Activated T-cell treated with anti-CD3 and anti-CD28 coated beads, Interleukin-2, amount 50 U/mL, for 1 hour (primary cell): ENCODE data around the gene TACO1.

Experiments
- DNase-seq: peaks from one replicate; pipeline ENCODE4 v3.0.0-alpha.2; 2020

Gene TACO1

DNA sequence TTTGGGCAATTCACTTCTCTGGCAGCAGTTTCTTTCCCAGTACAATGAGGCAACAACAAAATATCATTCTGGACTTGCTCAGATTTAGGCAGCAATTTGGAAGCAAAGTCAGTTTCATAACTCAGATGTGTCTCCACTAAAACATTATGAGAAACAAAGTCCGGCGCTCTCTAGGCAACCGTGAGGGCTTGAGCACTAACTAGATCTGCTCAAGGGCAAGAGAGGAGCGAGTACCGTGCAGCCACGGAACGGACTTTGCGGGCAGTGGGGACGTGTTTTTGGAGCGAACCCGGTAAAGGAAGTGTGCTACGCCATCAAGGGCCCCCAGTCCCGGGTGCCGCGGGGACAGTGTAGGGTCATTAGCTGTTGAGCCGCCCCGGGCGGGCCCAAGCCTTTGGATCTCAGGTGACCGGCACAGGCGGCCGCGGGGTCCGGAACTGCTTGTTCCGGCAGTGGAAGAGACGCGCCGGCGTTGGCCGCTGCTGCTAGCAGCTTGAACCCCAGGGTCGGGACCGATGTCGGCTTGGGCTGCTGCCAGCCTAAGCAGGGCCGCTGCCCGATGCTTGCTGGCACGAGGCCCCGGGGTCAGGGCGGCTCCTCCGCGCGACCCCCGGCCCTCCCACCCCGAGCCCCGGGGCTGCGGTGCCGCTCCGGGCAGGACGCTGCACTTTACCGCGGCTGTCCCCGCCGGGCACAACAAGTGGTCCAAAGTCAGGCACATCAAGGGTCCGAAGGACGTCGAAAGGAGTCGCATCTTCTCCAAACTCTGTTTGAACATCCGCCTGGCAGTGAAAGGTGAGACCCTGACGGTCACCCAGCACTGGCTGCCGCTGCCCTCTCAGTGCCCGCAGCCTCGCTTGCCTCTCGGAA, at the start of gene TACO1:
Gene TACO1 (plus strand): TSS at position 327 of the 870 bp plus-strand sequence. CDS start 189 bp downstream, at position 516.
- DNase-seq, result peak; percentile 83

- DNase-seq, result no peak
These were observed 48.5 kb upstream of the TACO1 start for GRCh38 chr17:63552211-63552610.

DNA sequence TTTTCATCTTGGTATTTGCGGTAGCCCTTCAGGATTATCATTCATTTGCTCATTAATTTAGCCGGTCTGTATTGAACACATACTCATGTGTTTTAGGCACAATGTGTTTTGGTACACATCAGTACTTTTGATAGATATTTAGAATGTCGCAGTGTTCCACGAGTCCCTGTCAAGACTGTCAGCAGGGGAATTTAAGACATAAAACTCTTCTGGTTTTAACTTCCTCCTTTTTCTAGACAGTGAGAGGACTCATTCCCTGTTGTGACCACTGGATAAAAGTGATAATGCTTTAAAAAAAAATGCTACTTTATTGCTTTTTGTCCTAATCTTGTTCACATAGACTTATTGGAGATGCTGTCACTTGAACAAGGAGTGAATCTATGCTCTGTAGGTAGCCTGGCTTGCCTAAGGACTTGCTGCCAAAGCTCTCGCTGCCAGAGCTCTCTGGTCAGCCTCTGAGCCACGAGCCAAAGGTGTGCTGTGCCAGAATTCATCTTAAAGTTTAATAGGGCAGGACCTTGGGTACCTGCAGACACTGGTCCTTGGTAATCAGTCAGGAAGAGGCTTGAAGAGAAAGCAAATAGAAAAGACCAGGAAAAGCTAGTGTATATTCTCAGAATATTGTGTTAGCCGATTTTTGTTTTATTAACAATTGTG, 45.1 kb upstream of the TACO1 start:
- peak; percentile 7 for DNase-seq

DNA sequence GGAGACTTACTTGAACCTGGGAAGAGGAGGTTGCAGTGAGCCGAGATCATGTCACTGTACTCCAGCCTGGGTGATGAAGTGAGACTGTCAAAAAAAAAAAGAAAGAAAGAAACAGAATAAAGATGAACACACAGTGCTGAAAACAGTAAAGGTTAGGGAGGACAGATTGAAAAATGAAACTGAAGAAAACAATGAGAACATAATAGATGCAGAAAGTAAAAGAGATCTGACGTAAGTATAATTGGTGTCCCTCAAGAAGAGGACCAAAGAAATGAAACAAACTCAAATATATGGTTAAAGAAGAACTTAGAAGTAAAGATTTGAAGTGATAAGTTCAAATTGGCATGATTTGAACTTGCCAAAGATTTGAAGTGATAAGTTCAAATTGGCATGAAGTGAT, 43.3 kb upstream of the TACO1 start:
- DNase-seq, result no peak

DNA sequence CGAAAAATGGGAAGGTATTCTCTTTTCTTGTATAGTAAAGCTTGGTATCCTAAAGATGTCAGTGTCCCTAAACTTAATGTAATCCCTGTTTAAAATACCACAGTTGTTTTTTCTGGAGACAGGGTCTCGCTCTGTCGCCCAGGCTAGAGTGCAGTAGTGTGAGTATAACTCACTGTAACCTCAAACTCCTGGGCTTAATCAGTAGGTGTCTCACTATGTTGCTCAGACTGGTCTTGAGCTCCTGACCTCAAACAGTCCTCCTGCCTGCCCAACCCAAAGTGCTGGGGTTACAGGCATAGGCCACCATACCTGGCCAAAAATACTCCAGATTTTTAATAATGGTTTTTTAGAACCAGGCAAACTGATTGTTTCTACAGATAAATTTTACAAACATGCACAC, 42.3 kb upstream of the TACO1 start:
- no peak for DNase-seq

GRCh38 chr17:63561819-63562218, 38.9 kb upstream of the TACO1 start:
- DNase-seq, result no peak

GRCh38 chr17:63563339-63563738, 37.4 kb upstream of the TACO1 start:
- no peak for DNase-seq

DNA sequence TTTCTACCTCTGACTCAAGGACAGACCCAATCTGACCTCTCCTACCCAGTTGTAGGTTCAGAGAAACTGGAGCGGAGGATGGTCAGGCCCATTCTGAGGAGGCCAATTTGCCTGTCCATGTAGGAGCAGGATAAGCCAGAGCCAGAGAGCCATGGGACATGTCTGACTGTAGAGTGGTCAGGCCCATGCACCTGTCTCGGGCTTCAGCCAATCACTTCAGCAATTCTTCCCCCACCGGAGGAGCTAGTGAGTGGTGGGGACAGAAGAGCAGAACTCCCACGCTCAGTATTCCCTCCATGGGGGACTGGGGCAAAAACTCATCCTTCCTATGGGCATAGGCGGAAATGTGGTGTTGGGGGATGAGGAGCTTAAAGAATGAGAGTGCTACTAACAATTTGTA, 36.1 kb upstream of the TACO1 start:
- DNase-seq, result no peak

- no peak for DNase-seq
These were observed 33.5 kb upstream of the TACO1 start for GRCh38 chr17:63567229-63567628.

- no peak for DNase-seq
These were observed 32.1 kb upstream of the TACO1 start for GRCh38 chr17:63568563-63568962.

GRCh38 chr17:63571632-63572310, 28.9 kb upstream of the TACO1 start:
- DNase-seq, result no peak

DNA sequence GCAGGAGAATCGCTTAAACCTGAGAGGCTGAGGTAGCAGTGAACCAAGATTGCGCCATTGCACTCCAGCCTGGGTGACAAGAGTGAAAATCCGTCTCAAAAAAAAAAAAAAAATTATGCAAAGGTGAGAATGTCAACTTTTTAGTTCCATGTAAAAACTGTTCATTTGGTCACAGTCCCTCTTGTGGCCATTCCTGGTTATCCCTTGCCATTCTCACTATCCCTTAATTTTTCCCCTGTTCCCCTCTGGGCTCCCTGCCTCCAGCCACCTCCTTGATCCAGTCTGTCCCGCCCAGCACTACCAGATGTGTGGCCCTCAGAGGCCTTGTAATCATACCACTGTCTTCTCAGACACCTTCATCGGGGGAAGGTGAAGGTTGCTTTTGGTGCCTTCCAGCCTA, 27.1 kb upstream of the TACO1 start:
- DNase-seq, result no peak

DNA sequence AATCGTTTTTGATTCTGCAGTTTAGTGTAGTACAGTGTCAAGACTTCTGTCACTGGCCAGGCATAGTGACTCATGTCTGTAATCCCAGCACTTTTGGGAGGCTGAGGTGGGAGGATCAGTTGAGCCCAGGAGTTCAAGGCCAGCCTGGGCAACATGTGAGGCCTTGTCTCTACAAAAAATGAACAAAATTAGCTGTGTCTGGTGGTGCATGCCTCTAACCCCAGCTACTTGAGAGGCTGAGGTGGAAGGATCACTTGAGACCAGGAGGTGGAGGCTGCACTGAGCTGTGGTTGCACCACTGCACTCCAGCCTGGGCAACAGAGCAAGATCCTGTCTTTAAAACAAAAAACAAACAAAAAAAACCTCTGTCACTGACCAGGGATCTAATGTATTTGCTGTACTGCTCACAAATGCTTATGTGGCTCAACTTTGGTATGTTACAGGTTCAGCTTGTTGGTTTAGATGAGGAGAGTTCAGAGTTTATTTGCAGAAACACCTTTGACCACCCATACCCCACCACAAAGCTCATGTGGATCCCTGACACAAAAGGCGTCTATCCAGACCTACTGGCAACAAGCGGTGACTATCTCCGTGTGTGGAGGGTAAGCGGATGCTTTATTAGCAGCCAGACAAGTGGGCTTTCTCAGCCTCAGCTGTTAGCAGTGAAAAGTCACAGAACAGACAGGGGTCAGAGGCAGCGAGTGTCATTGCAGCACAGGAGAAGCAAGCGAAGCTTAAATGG, 22.5 kb upstream of the TACO1 start:
- DNase-seq, result no peak

- DNase-seq, result no peak
These were observed 22.0 kb upstream of the TACO1 start for GRCh38 chr17:63578769-63579111.

DNA sequence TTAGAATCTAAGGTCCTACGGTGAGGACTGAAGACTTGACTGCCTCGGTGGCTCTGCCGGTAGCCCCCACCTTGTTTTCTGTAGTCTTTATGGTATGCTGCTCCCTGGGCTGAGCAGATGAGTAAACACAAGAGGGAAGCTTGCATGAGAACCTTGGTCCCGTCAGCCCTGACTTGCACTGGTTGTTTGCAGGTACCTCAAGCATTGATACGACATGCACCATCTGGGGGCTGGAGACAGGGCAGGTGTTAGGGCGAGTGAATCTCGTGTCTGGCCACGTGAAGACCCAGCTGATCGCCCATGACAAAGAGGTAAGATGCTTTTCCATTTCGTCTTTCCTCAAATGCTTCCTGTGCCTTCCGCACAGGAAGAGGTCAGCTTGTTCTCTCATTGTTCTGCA, 21.1 kb upstream of the TACO1 start:
- no peak for DNase-seq

- no peak for DNase-seq
These were observed 12.9 kb upstream of the TACO1 start for GRCh38 chr17:63587770-63588169.

- DNase-seq, result no peak
These were observed 11.9 kb upstream of the TACO1 start for GRCh38 chr17:63588797-63589196.

- DNase-seq, result no peak
These were observed 11.0 kb upstream of the TACO1 start for GRCh38 chr17:63589646-63590045.

DNA sequence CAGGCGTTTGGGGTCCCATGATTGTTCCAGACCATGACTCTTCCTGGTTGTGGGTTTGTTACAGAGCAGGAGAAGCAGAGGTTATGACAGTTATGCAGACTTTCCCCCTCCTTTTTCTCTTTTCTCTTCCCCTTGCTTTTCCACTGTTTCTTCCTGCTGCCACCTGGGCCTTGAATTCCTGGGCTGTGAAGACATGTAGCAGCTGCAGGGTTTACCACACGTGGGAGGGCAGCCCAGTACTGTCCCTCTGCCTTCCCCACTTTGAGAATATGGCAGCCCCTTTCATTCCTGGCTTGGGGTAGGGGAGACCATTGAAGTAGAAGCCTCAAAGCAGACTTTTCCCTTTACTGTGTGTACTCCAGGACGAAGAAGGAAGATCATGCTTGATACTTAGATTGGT, 7.9 kb upstream of the TACO1 start:
- no peak for DNase-seq

GRCh38 chr17:63595132-63595531, 5.6 kb upstream of the TACO1 start:
- DNase-seq, result no peak

GRCh38 chr17:63596856-63597586, 3.7 kb upstream of the TACO1 start:
- no peak for DNase-seq

DNA sequence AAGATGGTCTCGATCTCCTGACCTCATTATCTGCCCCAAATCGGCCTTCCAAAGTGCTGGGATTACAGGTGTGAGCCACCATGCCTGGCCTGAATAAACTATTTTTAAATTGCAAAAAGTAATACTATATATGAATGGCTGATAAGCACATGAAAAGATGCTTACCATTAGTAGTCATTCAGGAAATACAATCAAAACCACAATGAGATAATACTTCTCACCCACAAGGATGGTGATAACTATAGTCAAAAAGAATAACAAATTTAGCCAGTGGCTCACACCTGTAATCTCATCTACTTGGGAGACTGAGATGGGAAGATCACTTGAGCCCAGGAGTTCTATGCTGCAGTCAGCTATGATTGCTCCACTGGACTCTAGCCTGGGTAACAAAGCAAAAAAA, 2.4 kb upstream of the TACO1 start:
- DNase-seq, result no peak
